NCI-H82 treated with DMSO at 0.1 percent for 48 hours (cell line): ENCODE data around the gene MYCBPAP.

Source experiments
- DNase-seq: peaks from one replicate; lab custom pipeline; 2025; ENCODE audit not compliant: unreplicated experiment; lab: John Stamatoyannopoulos, UW

Gene MYCBPAP

GRCh38 chr17:50535407-50535806 lies 27.2 kb downstream of the MYCBPAP start:
- no peak for DNase-seq

- no peak for DNase-seq
These were observed 28.7 kb downstream of the MYCBPAP start for GRCh38 chr17:50536683-50537646.

GRCh38 chr17:50537721-50538548 lies 29.7 kb downstream of the MYCBPAP start:
- no peak for DNase-seq

GRCh38 chr17:50538549-50539410 lies 30.5 kb downstream of the MYCBPAP start:
- DNase-seq = no peak

- no peak for DNase-seq
These were observed 31.7 kb downstream of the MYCBPAP start for GRCh38 chr17:50539762-50540559.

GRCh38 chr17:50540560-50541401 lies 32.5 kb downstream of the MYCBPAP start:
- DNase-seq = no peak

GRCh38 chr17:50541402-50541715 lies 33.1 kb downstream of the MYCBPAP start:
- no peak for DNase-seq

- DNase-seq = peak; percentile 14
These were observed 33.8 kb downstream of the MYCBPAP start for GRCh38 chr17:50541716-50542688.

GRCh38 chr17:50542795-50543774 lies 34.8 kb downstream of the MYCBPAP start:
- no peak for DNase-seq

- DNase-seq = no peak
These were observed 36.3 kb downstream of the MYCBPAP start for GRCh38 chr17:50544516-50544915.

- no peak for DNase-seq
These were observed 37.1 kb downstream of the MYCBPAP start for GRCh38 chr17:50545311-50545710.

GRCh38 chr17:50546701-50547034 lies 38.4 kb downstream of the MYCBPAP start:
- no peak for DNase-seq

- peak; percentile 79 for DNase-seq
These were observed 38.9 kb downstream of the MYCBPAP start, which contains the start of gene SPATA20 for GRCh38 chr17:50547035-50547735. Gene SPATA20 (plus strand): TSS chr17:50547174. CDS start chr17:50547209, 35 bp downstream.

GRCh38 chr17:50547736-50548083 lies 39.5 kb downstream of the MYCBPAP start:
- DNase-seq = no peak

- no peak for DNase-seq
These were observed 40.6 kb downstream of the MYCBPAP start for GRCh38 chr17:50548831-50549230.

GRCh38 chr17:50549256-50549941 lies 41.2 kb downstream of the MYCBPAP start:
- no peak for DNase-seq
